ENCODE data around the gene PRKX.
"Not testable (repeated sequence)": the region's sequence is repeated elsewhere in the genome, so short reads cannot be mapped to it uniquely, and the experiment has no call there.

PRKX gene

DNA sequence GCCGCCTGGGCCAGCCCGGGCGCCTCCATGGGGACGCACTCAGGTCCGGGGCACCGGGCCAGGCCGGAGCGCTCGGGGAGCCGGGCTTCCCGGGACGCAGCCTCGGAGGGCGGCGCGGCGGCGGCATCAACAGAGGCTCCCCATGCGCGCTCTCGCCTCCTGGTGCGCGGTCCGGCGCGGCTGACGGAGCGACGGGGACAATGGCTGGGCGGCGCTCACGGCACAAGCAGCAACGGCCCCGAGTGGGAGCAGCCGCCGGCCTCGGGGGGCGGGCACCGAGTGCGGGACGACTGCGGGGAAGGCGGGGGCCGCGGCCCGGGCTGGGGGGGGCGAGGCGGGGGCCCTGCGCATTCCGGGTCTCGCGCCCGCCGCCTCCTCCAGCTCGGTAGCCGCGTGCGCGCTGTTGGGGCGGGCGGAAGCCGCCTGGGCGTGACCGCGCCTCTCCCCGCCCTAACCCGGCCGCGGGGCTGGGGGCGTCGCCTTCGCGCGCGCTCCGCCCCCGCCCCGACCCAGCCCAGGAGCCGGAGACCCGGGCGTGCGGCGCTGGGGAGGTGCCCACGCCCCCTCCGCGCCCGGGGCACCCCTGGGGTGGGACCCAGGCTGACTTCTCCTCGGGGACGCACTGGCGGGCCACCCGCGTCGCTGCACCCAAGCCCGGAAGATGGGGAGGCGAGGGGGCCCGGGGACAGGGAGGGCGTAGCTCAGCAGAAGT lies at the start of gene PRKX:
Gene PRKX (minus strand): TSS at position 425 of the 712 bp plus-strand sequence. CDS start 396 bp downstream, at position 29.
- DNase-seq: no peak

DNA sequence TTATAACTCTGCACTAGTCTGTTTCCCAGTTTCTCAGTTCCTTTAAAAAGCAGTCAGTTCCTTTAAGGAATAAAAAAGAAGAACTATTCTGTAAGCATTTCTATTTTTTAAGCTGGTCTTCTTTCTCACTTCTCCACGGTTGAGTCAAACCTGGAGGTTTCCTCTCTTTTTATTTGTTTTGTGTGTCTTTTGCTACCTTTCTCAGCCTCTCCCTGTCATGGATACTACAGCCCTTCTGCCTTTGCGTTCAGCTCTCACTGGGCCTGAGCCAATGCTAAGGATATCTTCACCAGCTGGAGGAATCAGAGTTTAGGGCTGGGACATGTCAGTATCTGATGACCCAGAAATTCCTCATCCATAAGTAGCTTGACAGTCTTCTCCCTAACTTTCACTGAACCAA lies 49.7 kb upstream of the PRKX start:
- no peak for DNase-seq

- DNase-seq: no peak
Measured at GRCh38 chrX:3757510-3758025, 44.1 kb upstream of the PRKX start.

- no peak for DNase-seq
Measured at GRCh38 chrX:3748052-3748559, 34.7 kb upstream of the PRKX start.

GRCh38 chrX:3743801-3744439 lies 30.5 kb upstream of the PRKX start:
- DNase-seq: no peak

DNA sequence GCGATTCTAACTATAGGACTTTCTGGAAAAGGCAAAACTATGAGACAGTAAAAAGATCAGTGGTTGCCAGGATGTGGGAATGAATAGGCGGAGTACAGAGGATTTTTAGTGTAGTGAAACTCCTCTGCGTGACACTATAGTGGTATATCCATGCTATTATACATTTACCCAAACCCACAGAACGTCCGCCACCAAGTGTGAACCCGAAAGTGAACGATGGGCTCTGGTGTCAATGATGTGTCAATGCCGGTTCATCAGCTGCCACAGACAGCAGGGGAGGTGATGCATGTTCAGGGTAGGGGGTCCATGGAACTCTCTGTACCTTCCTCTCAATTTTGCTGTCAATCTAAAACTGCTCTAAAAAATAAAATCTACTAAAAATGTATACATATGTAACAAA lies 27.5 kb upstream of the PRKX start:
- DNase-seq: not testable (repeated sequence)

DNA sequence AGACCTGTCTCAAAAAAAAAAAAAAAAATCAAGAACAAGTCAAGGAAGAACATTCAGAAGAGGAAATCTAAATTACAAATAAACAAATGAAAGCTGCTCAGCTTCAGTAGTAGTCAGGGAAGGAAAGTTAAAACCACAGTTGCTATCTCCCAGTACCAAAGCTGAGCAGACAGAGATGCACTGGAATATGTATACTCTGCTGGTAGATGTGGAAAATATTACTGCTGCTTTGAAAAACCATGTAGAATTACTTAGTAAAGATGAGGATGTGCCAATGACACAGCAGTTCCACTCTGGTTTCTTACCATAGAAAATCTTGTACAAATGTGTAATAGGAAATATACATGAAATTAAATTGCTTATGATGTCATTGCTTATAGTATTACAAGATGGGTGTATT lies 25.1 kb upstream of the PRKX start:
- no peak for DNase-seq

DNA sequence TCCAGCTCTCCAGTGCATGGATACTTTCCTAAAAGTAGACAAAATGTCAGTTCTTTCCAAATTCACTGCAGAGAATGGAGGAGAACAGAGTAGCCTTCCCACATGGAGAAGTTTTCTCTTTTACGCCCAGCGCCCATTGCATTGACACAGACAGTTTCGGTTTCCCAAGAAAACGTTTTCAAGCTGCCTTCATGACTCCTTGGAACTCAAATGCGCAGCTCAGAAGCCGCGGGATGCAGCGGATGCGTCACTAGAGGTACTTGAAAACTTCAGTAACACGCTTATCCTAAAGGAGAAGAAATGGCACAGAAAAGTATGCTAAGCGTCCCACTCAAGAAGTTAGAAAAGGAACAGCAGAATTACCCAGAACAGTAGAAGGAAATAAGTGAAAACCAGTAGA lies 23.1 kb upstream of the PRKX start:
- not testable (repeated sequence) for DNase-seq

DNA sequence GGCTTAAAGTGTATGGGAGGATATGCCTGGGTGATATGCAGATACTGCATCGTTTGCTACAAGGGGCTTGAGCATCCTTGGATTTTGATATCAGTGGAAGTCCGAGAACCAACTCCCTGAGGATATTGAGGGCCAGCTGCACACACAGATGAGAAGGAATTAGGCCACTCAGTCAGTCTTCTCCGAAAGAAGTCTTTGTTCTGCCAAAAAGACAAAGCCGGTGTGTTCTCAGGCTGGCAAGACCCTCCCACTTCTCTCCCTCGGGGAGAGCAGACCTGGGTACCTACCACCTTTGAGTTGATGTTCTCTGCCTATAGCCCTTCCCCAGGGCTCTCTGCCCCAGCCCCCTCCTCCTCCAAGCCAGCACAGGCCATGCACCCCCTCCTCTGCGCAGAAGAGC lies 22.4 kb upstream of the PRKX start:
- not testable (repeated sequence) for DNase-seq

DNA sequence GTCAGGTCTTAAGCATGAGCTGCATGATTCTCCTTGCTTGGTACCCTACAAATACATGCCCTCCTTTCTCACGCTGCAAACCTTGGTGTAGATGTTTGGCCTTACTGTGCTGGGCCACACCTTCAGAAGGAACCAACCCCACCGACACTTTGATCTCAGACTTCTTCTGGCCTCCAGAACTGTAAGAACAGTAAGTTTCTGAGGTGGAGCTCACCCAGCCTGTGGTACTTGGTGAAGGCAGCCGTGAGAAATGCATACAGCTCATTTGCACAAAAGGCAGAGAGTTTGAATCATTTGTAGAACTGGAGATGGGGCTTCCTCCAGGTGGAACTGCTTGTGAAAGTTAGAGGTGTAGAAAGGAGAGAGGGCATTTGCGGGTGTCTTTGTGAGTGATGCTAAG lies 21.0 kb upstream of the PRKX start:
- DNase-seq: not testable (repeated sequence)

DNA sequence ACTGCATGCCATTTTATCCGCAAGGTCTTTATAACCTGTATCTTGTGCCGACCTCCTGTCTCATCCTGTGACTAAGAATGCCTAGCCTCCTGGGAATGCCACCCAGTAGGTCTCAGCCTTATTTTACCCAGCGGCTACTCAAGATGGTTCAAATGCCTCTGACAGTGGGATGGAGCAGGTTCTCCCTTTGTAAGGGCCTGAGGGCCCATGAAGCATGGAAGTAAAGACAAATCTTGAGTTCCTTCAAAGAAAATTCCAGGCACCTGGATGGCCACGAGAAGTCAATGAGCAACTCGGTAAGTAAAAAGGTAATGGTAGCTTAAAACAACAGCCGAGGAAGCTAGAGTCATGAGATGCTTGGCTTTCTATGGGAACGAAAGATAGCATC lies 19.6 kb upstream of the PRKX start:
- no peak for DNase-seq

DNA sequence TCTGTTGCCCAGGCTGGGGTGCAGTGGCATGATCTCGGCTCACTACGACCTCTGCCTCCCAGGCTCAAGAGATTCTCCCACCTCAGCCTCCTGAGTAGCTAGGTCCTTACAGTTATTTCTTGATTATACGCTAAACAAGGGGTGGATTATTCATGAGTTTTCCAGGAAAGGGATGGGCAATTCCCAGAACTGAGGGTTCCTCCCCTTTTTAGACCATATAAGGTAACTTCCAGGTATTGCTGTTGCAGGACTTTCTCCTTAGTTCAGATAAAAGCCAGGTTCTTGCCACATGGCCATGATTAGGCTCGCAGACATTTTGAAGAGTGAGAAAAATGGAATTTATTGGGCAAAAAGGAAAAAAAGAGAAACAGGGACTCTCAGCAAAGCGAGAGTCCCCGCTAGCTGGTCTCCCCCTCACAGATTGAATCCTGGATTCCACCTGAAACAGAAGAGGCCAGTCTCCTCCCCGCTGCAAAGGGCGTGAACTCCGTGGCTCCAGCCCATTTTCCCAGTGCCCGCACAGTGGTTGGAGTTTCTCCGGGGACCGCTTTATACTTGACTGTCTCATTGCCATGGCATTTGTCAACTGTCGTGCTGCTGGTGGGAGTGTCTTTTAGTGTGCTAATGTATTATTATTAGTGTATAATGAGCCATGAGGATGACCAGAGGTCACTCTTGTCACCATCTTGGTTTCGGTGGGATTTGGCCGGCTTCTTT lies 19.0 kb upstream of the PRKX start:
- not testable (repeated sequence) for DNase-seq

DNA sequence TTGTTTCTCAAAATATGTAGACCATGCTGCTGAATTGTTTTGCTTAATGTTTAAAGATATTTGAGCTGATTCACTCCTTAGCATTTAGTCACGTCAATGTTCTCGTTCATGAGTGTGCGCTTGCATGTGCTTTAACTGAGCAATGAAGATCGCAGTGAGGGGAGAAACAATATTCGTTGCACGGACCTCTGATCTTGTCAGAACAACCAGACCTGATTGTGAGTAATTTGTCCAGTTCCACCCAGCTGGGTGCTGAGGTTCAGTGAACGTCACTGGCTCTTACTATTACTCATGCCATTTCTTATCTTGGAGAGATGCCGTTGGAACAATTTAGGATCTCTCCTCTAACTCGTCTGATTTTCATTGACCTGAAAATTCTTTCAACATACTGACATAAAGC lies 15.0 kb upstream of the PRKX start:
- no peak for DNase-seq

DNA sequence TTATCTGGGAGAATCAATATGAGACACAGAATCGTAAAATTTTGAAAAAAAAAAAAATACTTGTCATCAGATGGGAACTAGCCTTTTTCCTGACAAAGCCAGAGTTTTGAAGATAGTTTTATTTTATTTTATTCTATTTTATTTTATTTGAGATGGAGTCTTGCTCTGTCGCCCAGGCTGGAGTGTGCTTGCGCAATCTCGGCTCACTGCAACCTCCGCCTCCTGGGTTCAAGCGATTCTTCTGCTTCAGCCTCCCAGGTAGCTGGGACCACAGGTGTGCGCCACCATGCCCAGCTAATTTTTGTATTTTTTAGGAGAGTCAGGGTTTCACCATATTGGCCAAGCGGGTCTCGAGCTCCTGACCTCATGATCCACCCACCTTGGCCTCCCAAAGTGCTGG lies 10.0 kb upstream of the PRKX start:
- DNase-seq: not testable (repeated sequence)

DNA sequence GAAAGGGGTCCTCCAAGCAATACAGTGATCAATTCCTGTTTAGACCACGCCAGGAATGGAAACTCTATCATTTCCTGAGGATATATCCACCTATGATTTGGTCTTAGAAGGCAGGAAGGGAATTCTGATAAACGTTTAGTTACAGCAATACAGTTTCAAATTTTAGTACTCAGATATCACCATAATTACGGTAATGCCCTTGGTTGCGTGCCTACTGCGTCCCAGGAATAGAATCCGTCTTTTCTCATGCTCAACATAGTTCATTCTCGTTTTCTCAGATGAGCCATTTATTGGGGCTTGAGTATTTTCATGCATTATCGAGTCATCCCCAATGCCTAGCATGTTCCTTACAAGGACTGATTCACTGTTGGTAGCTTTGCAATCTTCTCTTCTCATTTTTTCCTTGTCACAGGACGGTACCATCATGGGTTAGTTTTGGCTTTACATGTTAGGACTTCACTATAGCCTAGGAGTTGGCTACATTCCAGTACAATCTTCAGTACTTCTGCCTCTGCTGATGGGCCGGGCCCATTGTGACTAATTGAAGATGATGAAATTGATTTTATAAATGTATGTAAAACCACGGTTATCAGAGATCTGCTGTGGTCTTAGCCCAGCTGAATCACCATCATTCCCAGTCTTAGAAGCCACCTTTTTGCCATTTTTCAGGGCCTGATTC lies 4.4 kb upstream of the PRKX start:
- DNase-seq: no peak

GRCh38 chrX:3715921-3716320 lies 2.5 kb upstream of the PRKX start:
- no peak for DNase-seq

- not testable (repeated sequence) for DNase-seq
Measured at GRCh38 chrX:3714706-3715479, 1.4 kb upstream of the PRKX start.

GRCh38 chrX:3713937-3714434 lies 537 bp upstream of the PRKX start:
- DNase-seq: no peak

- DNase-seq: no peak
Measured at GRCh38 chrX:3712870-3713224, 602 bp downstream of the PRKX start.

DNA sequence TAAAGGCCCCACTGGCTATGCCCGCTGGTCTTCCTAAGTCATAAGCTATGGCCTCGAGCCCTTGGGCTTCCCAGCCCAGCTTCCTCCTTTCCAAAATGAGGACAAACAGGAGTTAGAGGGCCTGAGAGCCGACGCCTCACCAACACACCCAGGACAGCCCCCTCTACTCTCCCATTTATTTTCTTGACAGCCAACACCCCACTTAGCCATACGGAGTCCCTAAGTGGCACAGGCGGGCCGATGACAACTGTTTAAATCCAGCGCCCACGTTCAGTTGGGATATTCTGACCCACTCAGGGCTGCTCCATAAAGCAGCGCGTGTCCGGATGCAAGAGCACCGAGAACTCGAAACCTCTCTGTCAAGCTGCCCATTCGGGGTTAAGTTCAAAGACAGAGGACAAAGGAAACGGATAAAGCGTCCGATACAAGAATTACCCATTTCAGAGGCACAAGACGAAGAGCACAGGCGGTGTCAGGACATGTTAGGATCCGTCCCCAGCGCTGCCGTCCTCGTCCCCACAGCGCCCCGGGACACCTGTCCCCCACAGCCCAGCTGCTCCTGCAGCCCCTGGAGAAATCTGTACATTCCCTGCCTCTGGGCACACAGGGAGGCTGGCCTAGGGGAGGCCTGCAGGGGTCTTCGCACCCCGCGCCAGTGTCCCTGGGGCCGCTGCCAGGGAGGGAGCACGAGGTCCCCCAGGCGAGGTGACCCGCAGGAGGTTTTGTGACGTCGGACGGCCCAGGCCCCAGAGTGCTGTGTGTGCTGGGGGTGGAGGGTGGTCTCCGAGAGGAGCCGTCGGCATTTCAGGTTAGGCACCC lies 1.2 kb downstream of the PRKX start:
- DNase-seq: no peak

DNA sequence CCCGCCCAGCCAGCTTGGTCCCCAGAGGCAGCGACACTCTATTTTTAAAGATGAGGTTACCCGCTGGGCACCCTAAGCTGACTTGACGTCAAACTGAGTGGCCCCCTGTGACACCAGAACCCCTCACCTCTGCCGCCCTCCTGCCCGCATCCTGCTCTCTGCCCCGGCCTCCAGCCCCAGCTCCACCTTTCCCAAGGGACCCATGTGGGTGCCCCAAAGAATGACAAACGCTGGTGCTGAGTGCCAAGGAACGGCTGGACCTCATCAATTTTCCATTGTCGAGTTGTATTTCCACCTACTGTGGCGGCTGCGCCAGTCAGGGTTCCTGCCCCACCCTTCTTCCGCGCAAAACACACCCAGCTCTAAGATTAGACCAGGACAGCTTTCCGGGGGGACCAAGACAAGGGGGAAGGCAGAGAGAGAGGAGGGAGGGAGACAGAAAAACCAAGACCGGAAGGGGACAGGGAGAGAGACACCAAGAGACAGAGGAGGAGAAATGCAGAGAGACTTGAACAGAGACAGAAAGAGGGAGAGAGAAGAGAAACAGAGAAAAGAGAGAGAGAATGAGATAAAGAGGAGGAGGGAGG lies 2.0 kb downstream of the PRKX start:
- no peak for DNase-seq
